Stimulated activated CD8-positive, alpha-beta memory T cell treated with anti-CD3 and anti-CD28 coated beads, Interleukin-15, amount 100 ng/mL, for 48 hours (primary cell): Measurements from ENCODE around the gene CDC42BPA.

ENCODE experiments used
- DNase-seq, 2 donors: peaks; one replicate each; pipeline ENCODE4 v3.0.0-alpha.2; 2020; ENCODE audit warnings: low read depth in 2 of 2

The CDC42BPA gene

GRCh38 chr1:226980565-226981385, 337.5 kb downstream of the CDC42BPA start:
- DNase-seq, result no peak

DNA sequence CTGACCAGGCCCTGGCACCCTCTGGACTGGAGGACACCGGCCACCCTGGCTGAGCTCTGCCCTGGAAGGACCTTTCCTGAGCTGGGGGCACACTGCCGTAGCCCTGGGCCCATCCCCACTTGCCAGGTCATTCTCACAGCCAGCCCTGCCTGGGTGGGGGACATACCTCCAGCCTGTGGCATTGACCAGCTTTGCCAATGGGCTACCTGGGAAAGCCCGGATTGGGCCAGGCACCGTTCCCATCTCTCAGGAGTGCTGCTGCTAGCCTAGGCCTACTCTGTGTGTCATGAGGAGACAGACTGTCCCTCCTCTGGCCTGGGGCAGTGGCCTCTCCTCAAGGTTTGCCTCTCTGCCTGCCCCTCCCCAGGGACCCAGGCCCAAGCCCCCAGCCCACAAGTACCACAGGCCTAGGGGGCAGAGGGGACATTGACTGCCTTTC, 338.2 kb downstream of the CDC42BPA start:
- DNase-seq, result no peak

- no peak for DNase-seq
Measured at GRCh38 chr1:226979517-226980121, 338.7 kb downstream of the CDC42BPA start.

DNA sequence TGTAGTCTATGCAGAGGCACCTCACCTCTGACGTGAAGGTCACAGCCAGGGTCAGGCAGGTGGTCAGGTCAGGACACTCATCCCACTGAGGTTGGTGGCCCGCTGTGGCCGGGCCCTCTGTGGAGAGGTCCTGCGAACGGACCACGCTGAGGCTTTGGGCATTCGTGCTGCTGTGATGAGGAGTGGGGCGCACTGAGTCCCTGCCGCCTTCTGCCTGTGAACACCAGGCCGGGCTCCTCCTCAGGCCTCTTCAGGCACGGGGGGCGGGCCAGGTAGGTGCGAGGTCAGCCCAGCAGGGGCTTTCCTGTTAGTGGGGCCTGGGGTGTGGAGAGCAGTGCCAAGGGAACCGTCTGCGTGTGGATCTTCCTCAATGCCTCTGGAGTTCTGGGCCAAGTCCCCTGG, 339.2 kb downstream of the CDC42BPA start:
- no peak for DNase-seq

DNA sequence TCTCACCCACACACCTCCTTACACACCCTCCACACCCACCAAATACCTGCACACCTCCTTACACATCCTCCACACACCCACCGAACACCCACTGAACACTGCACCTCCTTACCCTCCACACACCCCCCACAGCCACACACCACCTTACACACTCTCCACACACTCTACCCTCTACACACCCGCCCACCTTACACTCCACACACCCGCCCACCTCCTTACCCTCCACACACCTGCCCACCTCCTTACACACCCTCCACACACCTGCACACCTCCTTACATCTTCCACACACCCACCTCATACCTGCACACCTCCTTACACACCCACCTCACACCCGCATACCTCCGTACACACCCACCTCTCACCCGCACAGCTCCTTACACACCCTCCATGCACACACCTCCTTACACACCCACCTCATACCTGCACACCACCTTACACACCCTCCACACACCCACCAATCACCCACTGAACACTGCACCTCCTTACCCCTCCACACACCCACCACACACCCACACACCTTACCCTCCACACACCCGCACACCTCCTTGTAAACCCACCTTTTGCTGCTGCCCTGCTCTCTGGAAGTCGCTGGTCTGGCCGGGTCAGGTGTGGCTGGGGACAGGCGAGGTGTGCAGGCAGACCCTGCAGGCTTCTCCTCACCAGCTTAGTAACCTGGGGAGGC, 339.7 kb downstream of the CDC42BPA start:
- DNase-seq, result no peak

DNA sequence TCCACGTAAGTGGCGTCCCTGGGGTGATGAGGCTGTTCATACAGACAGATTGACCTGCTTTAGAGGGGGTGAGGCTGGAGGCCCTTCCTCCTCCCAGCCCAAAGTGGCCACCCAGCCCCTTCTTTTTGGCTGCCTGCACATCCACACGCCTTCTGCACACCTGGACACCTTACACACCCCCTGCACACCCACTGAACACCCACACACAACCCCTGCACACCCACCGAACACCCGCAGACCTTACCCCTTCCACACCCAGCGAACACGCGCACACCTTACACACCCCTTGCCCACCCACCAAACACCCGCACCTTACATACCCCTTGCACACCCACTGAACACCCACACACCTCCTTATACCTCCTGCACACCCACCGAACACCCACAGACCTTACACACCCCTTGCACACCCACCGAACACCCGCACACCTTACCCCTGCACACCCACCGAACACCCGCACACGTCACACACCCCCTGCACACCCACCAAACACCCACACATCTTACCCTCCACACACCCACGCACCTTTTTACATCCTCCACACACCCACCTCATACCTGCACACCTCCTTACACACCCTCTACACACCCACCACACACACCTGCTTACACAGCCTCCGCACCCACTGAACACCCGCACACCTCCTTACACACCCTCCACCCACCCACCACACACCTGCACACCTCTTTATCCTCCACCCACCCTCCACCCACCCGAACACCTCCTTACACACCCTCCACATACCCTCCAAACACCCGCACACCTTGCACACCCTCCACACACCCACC, 340.5 kb downstream of the CDC42BPA start:
- no peak for DNase-seq

- DNase-seq, result no peak
Measured at GRCh38 chr1:226976978-226977642, 341.2 kb downstream of the CDC42BPA start.

- DNase-seq, result no peak
Measured at GRCh38 chr1:226976276-226976977, 341.9 kb downstream of the CDC42BPA start.

- no peak for DNase-seq
Measured at GRCh38 chr1:226975259-226976250, 342.7 kb downstream of the CDC42BPA start.

GRCh38 chr1:226974544-226975258, 343.6 kb downstream of the CDC42BPA start:
- no peak for DNase-seq

DNA sequence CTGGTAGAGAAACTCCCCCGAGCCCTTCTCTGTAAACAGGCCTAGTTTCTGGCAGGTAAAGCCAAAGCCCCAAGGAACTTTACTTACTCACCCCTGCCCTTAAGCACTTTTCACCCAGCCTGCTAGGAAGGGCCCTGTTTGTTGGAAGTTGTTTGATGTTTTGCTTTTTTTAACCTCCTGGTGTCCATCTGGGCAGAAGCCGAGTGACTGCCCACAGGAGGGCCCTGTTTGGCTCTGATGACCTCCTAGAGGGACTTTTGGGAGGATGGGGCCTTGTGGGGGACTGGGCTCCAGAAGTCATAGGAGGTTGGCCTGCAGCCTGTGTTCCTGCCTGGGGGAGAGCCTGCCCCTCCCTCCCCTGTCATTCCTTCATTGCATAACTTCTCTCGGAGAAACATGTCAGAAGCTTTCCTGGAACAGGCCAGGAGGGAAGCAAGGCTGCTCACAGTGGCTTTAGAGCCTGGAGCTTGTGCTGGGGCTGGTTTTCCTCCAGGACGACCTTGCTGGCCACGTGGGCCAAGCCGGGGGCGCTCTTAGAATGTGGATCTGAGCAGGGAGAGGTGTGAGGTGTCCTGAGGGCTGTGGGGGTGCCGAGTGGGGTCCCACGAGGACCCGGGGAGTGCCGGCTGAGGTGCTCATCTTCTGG, 344.3 kb downstream of the CDC42BPA start:
- no peak for DNase-seq

DNA sequence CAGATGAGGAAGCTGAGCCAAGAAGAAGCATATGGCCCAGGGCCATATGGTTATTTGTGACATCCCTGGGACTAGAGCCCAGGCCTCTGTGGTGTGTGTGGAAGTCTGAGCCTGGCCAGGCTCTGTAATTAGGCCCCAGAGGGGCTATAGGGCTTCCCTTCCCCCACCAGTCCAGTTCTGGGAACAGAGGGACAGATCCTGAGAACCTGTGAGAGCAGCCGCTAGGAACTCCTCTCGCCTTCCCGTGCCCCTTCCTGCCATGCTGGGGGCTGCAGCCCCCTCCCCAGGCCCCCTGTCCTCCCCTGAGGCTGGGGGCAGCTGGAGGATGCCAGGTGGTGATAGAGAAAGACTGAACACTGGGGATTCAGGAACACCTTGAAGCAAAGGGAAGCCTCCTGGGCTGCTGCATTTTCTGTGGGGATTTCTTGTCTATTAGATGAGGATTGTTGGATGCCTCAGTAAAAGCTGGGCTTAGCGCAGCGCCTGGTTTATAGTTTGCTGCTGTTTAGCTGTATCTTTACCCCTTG, 344.9 kb downstream of the CDC42BPA start:
- no peak for DNase-seq

DNA sequence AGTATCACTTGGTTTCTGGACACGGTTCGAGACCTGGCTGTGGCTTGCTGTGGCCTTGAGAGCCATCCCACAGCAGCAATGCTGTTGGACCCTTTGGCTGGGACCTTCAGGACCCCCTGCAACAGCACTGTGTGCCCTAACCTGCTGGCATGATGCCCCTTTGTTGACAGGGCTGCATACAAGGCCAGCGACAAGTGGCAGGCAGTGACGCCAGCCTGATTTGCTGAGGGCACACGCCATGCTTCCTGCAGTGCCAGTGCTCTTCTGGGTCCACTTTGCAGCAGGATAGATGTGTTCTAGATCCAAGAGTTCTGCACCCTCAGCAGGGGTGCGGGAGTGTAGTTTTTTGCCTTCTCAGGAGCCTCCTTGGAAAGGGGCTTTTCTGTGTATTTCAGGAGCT, 345.4 kb downstream of the CDC42BPA start:
- DNase-seq, result no peak

DNA sequence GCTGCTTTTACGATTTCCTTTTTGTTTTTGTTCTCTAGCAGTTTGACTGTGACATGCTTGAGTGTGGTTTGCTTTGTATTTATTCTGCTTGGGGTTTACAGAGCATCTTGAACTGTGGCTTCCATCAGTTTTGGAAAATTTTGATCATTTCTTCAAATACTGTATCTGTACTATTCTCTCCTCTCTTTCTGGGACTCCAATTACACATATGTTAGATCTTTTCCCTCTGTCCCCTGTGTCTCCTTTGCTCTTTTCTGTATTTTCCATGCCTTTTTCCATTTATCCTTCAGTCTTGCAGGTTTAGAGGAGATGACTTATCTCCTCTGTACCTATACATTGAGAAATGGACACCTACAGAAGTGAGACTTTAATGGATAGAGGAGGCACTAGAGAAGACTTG, 346.5 kb downstream of the CDC42BPA start:
- DNase-seq, result no peak

DNA sequence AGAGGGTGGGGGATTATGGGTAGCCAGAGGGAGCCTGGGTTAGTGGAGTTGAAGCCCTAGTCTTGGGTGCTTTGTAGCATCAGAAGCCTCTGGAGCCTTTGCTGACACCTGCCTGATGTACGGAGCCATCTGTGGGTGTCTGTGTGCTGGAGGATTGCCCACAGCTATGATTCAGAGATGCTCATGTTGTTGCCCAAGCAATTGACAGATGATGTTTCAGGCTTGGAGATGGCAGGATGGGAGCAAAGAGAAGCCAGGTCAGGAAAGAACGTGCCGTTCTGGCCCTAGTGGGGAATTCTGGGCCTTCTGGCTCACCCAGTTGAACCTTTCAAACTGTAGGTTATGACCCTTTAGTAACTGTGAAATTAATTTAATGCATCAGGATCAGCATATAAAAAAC, 350.6 kb downstream of the CDC42BPA start:
- DNase-seq, result no peak

DNA sequence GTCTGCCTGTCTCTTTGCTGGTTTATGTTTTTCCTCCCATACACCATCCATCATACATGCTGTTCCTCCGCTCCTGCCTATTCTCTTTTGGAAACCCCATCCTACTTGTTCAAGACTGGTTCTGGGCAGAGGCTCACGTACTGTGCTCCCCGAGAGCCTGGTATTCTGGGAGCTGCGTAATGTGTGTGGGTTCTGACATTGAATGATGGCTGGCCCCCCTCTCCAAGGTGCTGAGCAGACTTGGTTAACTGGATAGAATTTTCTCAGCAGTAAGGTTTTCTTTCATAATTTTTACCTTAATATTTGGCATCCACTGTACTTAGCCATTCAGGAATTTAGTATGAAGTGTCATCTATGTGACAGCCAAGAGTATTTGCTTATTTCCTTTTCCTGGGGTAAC, 351.6 kb downstream of the CDC42BPA start:
- no peak for DNase-seq

GRCh38 chr1:226965581-226966440, 352.5 kb downstream of the CDC42BPA start:
- DNase-seq, result no peak
